ENCODE data around the gene TIMM10B. TPM values are rescaled to one million over a fixed set of nuclear protein-coding genes. Genes with fewer than 3 reads are reported as not detected.

TIMM10B gene, protein sequence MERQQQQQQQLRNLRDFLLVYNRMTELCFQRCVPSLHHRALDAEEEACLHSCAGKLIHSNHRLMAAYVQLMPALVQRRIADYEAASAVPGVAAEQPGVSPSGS
- total RNA-seq = 47.2 TPM

DNA sequence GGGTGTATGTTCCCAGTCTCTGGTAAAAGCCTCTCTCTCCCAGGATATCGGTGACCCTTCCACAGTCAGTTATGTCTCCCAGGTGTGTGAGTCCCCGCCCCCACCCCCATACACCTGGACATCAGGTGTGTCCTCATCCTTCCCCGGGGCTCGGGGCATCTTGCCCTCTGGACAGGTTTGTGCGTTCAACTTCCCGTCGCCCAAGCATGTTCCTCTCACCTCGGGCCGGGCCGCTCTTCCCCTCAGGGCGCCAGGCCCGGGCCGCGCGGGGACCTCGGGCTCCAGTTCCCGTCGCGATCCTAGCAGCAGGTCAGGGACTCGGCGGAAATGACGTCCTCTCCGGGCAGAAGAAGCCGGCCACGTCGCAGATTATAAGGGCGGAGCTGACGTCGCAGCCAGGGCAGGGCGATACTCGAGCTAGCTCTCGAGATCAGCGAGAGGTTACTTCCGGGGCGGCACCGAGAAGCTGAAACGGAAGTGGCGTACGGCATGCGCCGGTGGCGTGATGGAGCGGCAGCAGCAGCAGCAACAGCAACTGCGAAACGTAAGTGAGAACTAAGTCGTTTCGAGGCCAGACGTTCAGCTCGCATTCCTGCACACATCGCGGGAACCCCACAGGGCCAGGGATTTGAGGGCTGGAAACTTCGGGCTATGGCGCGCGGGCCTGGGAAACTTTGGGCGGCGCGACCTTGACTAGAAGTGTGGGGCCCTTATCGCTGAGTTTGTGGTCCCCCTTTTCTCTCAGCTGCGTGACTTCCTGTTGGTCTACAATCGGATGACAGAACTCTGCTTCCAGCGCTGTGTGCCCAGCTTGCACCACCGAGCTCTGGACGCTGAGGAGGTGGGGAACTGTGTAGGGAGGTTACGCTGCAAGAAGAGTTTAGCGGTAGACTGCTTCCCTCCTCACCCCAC, at the start of gene TIMM10B, which contains the start of gene ARFIP2:
Gene TIMM10B, plus strand, starts transcription at position 490 of the 912 bp plus-strand sequence. Its CDS starts 16 bp downstream, at position 506.
Gene ARFIP2, minus strand, starts transcription at position 320 of the 912 bp plus-strand sequence. CDS start 910 bp downstream, outside the sequence.

DNA sequence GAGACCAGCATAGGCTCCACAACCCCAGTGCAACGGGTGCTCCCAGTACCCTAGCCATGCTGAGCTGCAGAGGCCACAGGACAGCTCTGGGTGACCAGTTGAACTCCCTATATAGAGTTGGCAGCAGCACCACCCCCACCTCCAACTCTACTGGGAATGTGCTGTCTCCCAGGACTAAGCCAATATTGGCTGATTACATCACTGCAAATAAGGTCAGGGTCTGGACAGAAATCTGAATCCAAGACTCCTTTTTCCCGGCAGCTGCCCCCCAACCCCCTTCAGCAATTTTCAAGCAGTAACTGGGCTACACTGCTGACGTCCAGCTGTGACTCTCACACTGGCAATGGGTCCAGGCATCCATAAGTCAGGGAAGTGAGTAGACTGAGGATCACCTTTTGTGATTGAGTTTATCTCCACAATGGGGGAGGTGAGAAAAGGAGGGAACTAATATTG, 40.4 kb upstream of the TIMM10B start, which contains the start of gene HPX:
Gene HPX, minus strand, starts transcription at position 82 of the 453 bp plus-strand sequence. Its CDS starts 24 bp downstream, at position 58.

DNA sequence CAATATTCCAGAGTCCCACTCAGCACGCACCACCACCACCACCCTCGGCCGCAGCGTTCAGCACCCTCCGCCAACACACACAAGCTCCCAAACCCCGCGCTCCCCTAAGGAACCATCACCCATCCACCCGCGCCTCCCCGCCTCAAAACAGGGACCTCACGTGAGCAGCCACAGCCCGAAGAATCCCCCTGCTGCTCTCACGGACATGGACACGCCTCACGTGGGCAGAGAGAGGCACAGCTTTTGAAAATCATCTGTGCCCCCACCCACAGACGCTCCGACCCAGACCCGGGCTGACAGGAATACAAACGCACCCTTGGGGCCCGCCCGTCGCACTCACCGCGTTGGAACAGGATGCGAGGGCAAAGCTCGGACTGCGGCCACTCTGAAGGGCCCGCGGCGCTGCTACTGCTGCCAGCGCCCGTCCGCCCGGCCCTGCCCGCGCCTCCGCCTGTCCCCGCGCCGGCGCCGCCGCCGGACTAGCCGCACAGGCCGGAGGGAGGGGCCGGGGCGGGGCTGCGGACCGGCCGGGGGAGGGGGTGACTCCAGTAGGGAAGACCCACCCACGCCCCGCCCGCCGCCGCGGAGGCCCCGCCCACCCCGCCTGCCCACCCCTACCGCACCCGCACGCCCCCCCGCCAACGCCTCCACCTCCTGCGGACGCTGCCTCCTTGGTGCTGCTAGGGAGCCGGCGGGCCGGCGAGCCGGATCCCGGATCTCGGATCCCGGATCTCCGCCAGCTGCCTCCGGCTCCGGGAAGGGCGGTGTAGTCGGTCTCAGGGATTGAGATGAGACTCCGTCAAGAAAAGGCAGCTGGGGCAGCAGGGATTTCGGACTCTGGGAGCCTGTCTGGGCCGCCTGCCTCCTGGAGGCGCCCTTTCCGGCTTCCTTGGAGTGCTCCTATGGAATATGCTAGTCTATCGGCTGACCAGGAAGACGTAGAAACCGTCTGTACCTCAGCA, 7.6 kb upstream of the TIMM10B start, which contains the start of gene TRIM3:
Gene TRIM3, minus strand, starts transcription at position 491 of the 962 bp plus-strand sequence. CDS start 8,246 bp downstream, outside the sequence.

DNA sequence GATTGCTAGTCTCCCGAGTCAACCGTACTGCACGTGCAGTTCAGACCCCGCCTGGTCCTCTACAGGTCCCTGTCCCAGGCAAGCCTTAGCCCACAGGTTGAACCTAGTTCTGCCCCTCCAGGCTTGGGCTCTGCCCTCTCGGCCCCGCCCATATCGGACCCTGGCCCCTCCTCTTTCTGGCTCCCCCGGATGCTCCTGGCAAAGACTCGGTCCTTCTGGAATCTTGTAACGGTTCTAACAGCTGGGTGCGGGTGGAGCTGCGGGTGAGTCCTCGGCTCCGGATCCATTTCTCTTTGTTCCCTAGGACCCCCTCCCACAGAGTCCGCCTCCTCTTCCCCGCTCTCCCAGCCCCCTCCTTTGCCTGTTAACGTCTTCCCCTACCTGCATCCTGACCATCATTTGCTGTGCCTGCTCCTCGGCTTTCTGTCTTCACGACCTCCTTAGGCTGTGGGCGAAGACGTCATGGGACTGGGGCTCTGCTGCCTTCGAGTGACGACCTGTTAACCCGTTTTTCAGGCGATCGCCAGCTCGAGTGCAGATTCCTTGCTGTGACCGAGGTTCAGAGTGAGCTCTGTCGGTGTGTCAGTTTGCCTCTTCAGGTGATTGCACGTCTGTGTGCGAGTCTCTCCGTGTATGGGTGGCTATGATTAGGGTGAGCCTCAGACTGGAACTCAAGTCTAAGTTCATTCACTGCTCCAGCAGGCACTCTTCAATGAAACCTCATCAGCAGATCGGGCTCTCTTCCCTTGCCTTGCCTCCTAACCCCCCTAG, 16.0 kb downstream of the TIMM10B start, which contains the start of gene DNHD1:
Gene DNHD1, plus strand, starts transcription at position 212 of the 771 bp plus-strand sequence. CDS start 936 bp downstream, outside the sequence.

Other genes with a start within 250 kb of the TIMM10B start
- gene FHIP1B, start 246.9 kb upstream of the TIMM10B start, total RNA-seq = 60.8 TPM
- 0.27 TPM for gene CNGA4, start 242.4 kb upstream of the TIMM10B start, total RNA-seq
- gene CCKBR, start 221.7 kb upstream of the TIMM10B start, total RNA-seq = 1.7 TPM
- gene CAVIN3, start 161.0 kb upstream of the TIMM10B start, total RNA-seq = 38.2 TPM
- 31.7 TPM for gene SMPD1, start 91.0 kb upstream of the TIMM10B start, total RNA-seq
- gene APBB1, start 62.4 kb upstream of the TIMM10B start, total RNA-seq = 84.1 TPM
- 2.8 TPM for gene HPX, start 40.5 kb upstream of the TIMM10B start, total RNA-seq
- gene TRIM3, start 7.6 kb upstream of the TIMM10B start, total RNA-seq = 26.2 TPM
- 59.3 TPM for gene ARFIP2, start 170 bp upstream of the TIMM10B start, total RNA-seq
- 12.1 TPM for gene DNHD1, start 15.8 kb downstream of the TIMM10B start, total RNA-seq
- gene RRP8, start 122.1 kb downstream of the TIMM10B start, total RNA-seq = 25.6 TPM
- 136 TPM for gene ILK, start 122.3 kb downstream of the TIMM10B start, total RNA-seq
- 16.2 TPM for gene TAF10, start 130.7 kb downstream of the TIMM10B start, total RNA-seq
- 65.5 TPM for gene TPP1, start 137.9 kb downstream of the TIMM10B start, total RNA-seq
- gene DCHS1, start 174.3 kb downstream of the TIMM10B start, total RNA-seq = 84.2 TPM
- 30.1 TPM for gene MRPL17, start 201.8 kb downstream of the TIMM10B start, total RNA-seq

Data from camera-type eye (tissue), 1 donor.